Prostate gland (tissue), 2 donors: ENCODE results near the gene LRP2BP. TPM values are rescaled to one million over a fixed set of nuclear protein-coding genes. Genes with fewer than 3 reads are reported as not detected.
A peak's percentile ranks its signal among the peaks of the same experiment; 100 is the strongest.
"Not testable (repeated sequence)": the region's sequence is repeated elsewhere in the genome, so short reads cannot be mapped to it uniquely, and the experiment has no call there.

Source experiments
- DNase-seq: peaks from one replicate; pipeline ENCODE4 v3.0.0-alpha.2; 2019; ENCODE audit warnings: low spot score
- H3K27ac ChIP-seq, 2 donors: fragments of 200-600 bp; sonication (generic); 2 replicates each; pipeline ENCODE4 v1.5.1; 2017 to 2019
- H3K27me3 ChIP-seq: fragments of 200-600 bp; sonication (generic); replicated peaks from 2 replicates; pipeline ENCODE4 v1.5.1; 2019; ENCODE audit not compliant: insufficient read depth
- H3K36me3 ChIP-seq, 2 donors: fragments of 200-600 bp; sonication (generic); 1 replicate in 1 of 2; 2 replicates in 1 of 2; pipeline versions ENCODE4 v1.5.1 to v1.8.1; 2017 to 2019
- H3K4me1 ChIP-seq: fragments of 200-600 bp; sonication (generic); replicated peaks from 2 replicates; pipeline ENCODE4 v1.5.1; 2019
- H3K4me3 ChIP-seq, 2 donors: fragments of 200-600 bp; sonication (generic); 2 replicates each; pipeline ENCODE4 v1.5.1; 2017 to 2019
- H3K9me3 ChIP-seq: fragments of 200-600 bp; sonication (generic); 2 replicates; pipeline ENCODE4 v1.5.1; 2017
- CTCF ChIP-seq, 4 experiments: fragments of 200-600 bp in 2 of 4; fragments of 450-650 bp in 2 of 4; sonication (generic) in 2 of 4; IDR thresholded peaks; 1 replicate in 3 of 4; 2 replicates in 1 of 4; pipeline ENCODE4 v1.5.1; 2016 to 2019; ENCODE audit warnings: antibody characterized with exemption in 4 of 4, mild to moderate bottlenecking in 2 of 4, moderate library complexity in 2 of 4
- POLR2A ChIP-seq: fragments of 450-650 bp; IDR thresholded peaks from one replicate; pipeline ENCODE4 v1.6.1; 2016; ENCODE audit warnings: antibody characterized with exemption, mild to moderate bottlenecking
- POLR2AphosphoS5 ChIP-seq: sonication (generic); formaldehyde crosslinking; IDR thresholded peaks from one replicate; pipeline ENCODE4 v1.6.1; 2017; ENCODE audit warnings: antibody characterized with exemption
- WGBS: methylation state at CpG from one replicate; pipeline ENCODE4 v1.1.5; 2018; 5-methylcytosine and 5-hydroxymethylcytosine counted together
- intact Hi-C: fragments of 100-400 bp; cut with DNase I; formaldehyde crosslinking; loops from one replicate; pipeline ENCODE4 v1.14.2; 2022
- total RNA-seq, 2 donors: library from RNA; depleted of rRNA; stranded (reverse); fragments of >200 nt; gene quantifications; one replicate each; pipeline ENCODE4 v1.1.0, GENCODE V29; 2016

The LRP2BP gene
- total RNA-seq, 2 donors from 2014 or later: 0.32 to 1.4 TPM

- H3K9me3 ChIP-seq: no peaks in the 10 kb centered on the region
- no peak overlapping the region for H3K27ac ChIP-seq
- H3K27me3 ChIP-seq: no peaks in the 10 kb centered on the region
- H3K4me1 ChIP-seq: no peaks in the 10 kb centered on the region
- H3K4me3 ChIP-seq: no peak overlapping the region
- 90% methylated on average over 7 of the region's 7 CpGs for WGBS
- no peaks in the 10 kb centered on the region for H3K36me3 ChIP-seq
- no peak for DNase-seq
- intact Hi-C loops: no loop called here
- TF ChIP-seq POLR2AphosphoS5: no peak
- no peak for TF ChIP-seq POLR2A
- no peak for TF ChIP-seq CTCF (IDR thresholded peaks at IDR 0.05)
Observed at GRCh38 chr4:185328586-185328985, 67.1 kb downstream of the LRP2BP start.

GRCh38 chr4:185325721-185326120, 70.0 kb downstream of the LRP2BP start:
- peak overlapping the region; percentile 53 to 60 for H3K27ac ChIP-seq
- H3K9me3 ChIP-seq, H3K27me3 ChIP-seq, intact Hi-C loops, H3K4me1 ChIP-seq, H3K4me3 ChIP-seq, H3K36me3 ChIP-seq: not testable (repeated sequence)
- WGBS: 31% methylated on average over 1 of the region's 1 CpG
- peak; percentile 33 for DNase-seq
- peak; percentile 44 for TF ChIP-seq POLR2AphosphoS5

GRCh38 chr4:185324361-185324760, 71.4 kb downstream of the LRP2BP start:
- WGBS: 80% methylated on average over 6 of the region's 6 CpGs
- DNase-seq, H3K9me3 ChIP-seq, H3K27me3 ChIP-seq, H3K4me3 ChIP-seq, H3K4me1 ChIP-seq, H3K36me3 ChIP-seq, intact Hi-C loops: not testable (repeated sequence)
- peak overlapping the region in 1 of 2 donors; percentile 60 for H3K27ac ChIP-seq

- H3K27me3 ChIP-seq: no peaks in the 10 kb centered on the region
- no peaks in the 10 kb centered on the region for H3K9me3 ChIP-seq
- no peak for DNase-seq
- WGBS: 89% methylated on average over 1 of the region's 1 CpG
- no peaks in the 10 kb centered on the region for H3K36me3 ChIP-seq
- H3K4me3 ChIP-seq: no peak overlapping the region
- no peak overlapping the region for H3K27ac ChIP-seq
- intact Hi-C loops: no loop called here
- TF ChIP-seq POLR2A (no peak), CTCF (IDR thresholded peaks at IDR 0.05) (no peak), POLR2AphosphoS5 (no peak)
- H3K4me1 ChIP-seq: peaks cover under 1% of the 10 kb centered on the region
Observed at GRCh38 chr4:185323606-185324005, 72.1 kb downstream of the LRP2BP start.

GRCh38 chr4:185322803-185323202, 72.9 kb downstream of the LRP2BP start:
- H3K4me1 ChIP-seq: peaks cover 2% of the 10 kb centered on the region
- no peak for TF ChIP-seq POLR2AphosphoS5
- no peak for TF ChIP-seq CTCF (IDR thresholded peaks at IDR 0.05)
- TF ChIP-seq POLR2A: no peak
- no peaks in the 10 kb centered on the region for H3K36me3 ChIP-seq
- no peaks in the 10 kb centered on the region for H3K27me3 ChIP-seq
- H3K27ac ChIP-seq: no peak overlapping the region
- H3K9me3 ChIP-seq: no peaks in the 10 kb centered on the region
- no peak for DNase-seq
- intact Hi-C loops: no loop called here
- WGBS: 94% methylated on average over 2 of the region's 2 CpGs
- H3K4me3 ChIP-seq: no peak overlapping the region

- intact Hi-C loops: no loop called here
- Histone ChIP-seq H3K27me3 (no peaks in the 10 kb centered on the region), H3K27ac (peak overlapping the region in 1 of 2 donors; percentile 36), H3K9me3 (no peaks in the 10 kb centered on the region), H3K36me3 (no peaks in the 10 kb centered on the region), H3K4me3 (no peak overlapping the region), H3K4me1 (peaks cover 2% of the 10 kb centered on the region)
- no peak for DNase-seq
- TF ChIP-seq POLR2A (no peak), CTCF (IDR thresholded peaks at IDR 0.05) (no peak), POLR2AphosphoS5 (peak; percentile 18)
- WGBS: 37% methylated on average over 2 of the region's 2 CpGs
Observed at GRCh38 chr4:185318679-185319078, 77.0 kb downstream of the LRP2BP start.
